H9 (cell line): ENCODE measurements around the gene MYO7B. TPM values are rescaled to one million over a fixed set of nuclear protein-coding genes. Genes with fewer than 3 reads are reported as not detected.

ENCODE experiments used
- DNase-seq: peaks from one replicate; pipeline ENCODE4 v3.0.0-alpha.2; 2017
- H2AFZ ChIP-seq: one replicate; pipeline ENCODE4 v1.6.1; 2013; ENCODE audit warnings: mild to moderate bottlenecking, low read length, control low read depth, moderate library complexity
- H2AK5ac ChIP-seq: 2 replicates; pipeline ENCODE4 v1.6.1; 2013; ENCODE audit warnings: low read length, control low read depth, mixed read lengths; ENCODE audit not compliant: insufficient read length
- H2BK120ac ChIP-seq: one replicate; pipeline ENCODE4 v1.6.1; 2013; ENCODE audit warnings: low read depth, mild to moderate bottlenecking, low read length, control low read depth, inconsistent platforms; ENCODE audit not compliant: poor library complexity, severe bottlenecking
- H2BK12ac ChIP-seq: 2 replicates; pipeline ENCODE4 v1.6.1; 2013; ENCODE audit warnings: low read length, control low read depth, mixed read lengths, low read depth; ENCODE audit not compliant: insufficient read length
- H2BK15ac ChIP-seq: 2 replicates; pipeline ENCODE4 v1.6.1; 2013; ENCODE audit warnings: low read depth, low read length, control low read depth
- H2BK20ac ChIP-seq: one replicate; pipeline ENCODE4 v1.6.1; 2013; ENCODE audit warnings: low read depth, mild to moderate bottlenecking, low read length, control low read depth, inconsistent platforms; ENCODE audit not compliant: poor library complexity, severe bottlenecking
- H2BK5ac ChIP-seq: 2 replicates; pipeline ENCODE4 v1.6.1; 2013; ENCODE audit warnings: low read length, control low read depth, mixed read lengths; ENCODE audit not compliant: insufficient read length
- H3K14ac ChIP-seq: 2 replicates; pipeline ENCODE4 v1.6.1; 2013; ENCODE audit warnings: low read length, control low read depth; ENCODE audit not compliant: insufficient read depth
- H3K18ac ChIP-seq: 2 replicates; pipeline ENCODE4 v1.6.1; 2013; ENCODE audit warnings: low read depth, mild to moderate bottlenecking, mixed read lengths, low read length, control low read depth; ENCODE audit not compliant: insufficient read length
- H3K23ac ChIP-seq: 2 replicates; pipeline ENCODE4 v1.6.1; 2013; ENCODE audit warnings: low read length, control low read depth, mixed read lengths, low read depth; ENCODE audit not compliant: insufficient read length
- H3K23me2 ChIP-seq: 2 replicates; pipeline ENCODE4 v1.6.1; 2013; ENCODE audit warnings: low read depth, mild to moderate bottlenecking, mixed read lengths, low read length, control low read depth; ENCODE audit not compliant: insufficient read length, poor library complexity, severe bottlenecking
- H3K27ac ChIP-seq: 2 replicates; pipeline ENCODE4 v1.5.1; 2013; ENCODE audit warnings: low read length, control low read depth, mixed read lengths, low read depth; ENCODE audit not compliant: insufficient read length
- H3K27me3 ChIP-seq: 2 replicates; pipeline ENCODE4 v1.6.1; 2013; ENCODE audit warnings: low read length, control low read depth, inconsistent platforms; ENCODE audit not compliant: insufficient read depth
- H3K4ac ChIP-seq: 2 replicates; pipeline ENCODE4 v1.6.1; 2013; ENCODE audit warnings: low read depth, mild to moderate bottlenecking, control low read depth, inconsistent platforms, low read length, moderate library complexity
- H3K4me1 ChIP-seq: 2 replicates; pipeline ENCODE4 v1.6.1; 2013; ENCODE audit warnings: low read length, control low read depth, inconsistent platforms; ENCODE audit not compliant: insufficient read depth
- H3K4me2 ChIP-seq: 2 replicates; pipeline ENCODE4 v1.6.1; 2013; ENCODE audit warnings: low read length, control low read depth, mixed read lengths; ENCODE audit not compliant: insufficient read length, insufficient read depth
- H3K56ac ChIP-seq: 2 replicates; pipeline ENCODE4 v1.6.1; 2013; ENCODE audit warnings: low read depth, mild to moderate bottlenecking, mixed read lengths, low read length, control low read depth; ENCODE audit not compliant: insufficient read length
- H3K79me1 ChIP-seq: 2 replicates; pipeline ENCODE4 v1.6.1; 2013; ENCODE audit warnings: low read depth, mild to moderate bottlenecking, moderate library complexity, low read length, control low read depth, inconsistent platforms; ENCODE audit not compliant: insufficient read depth, poor library complexity, severe bottlenecking
- H3K79me2 ChIP-seq: 2 replicates; pipeline ENCODE4 v1.6.1; 2013; ENCODE audit warnings: low read length, control low read depth, inconsistent platforms; ENCODE audit not compliant: insufficient read depth
- H3K9ac ChIP-seq: 2 replicates; pipeline ENCODE4 v1.6.1; 2013; ENCODE audit warnings: low read length, control low read depth, mixed read lengths; ENCODE audit not compliant: insufficient read length; ENCODE audit errors: extremely low read depth
- H3K9me3 ChIP-seq: one replicate; pipeline ENCODE4 v1.6.1; 2013; ENCODE audit warnings: low read depth, low read length, inconsistent platforms; ENCODE audit not compliant: control insufficient read depth
- H3T11ph ChIP-seq: one replicate; pipeline ENCODE4 v1.6.1; 2013; ENCODE audit warnings: mild to moderate bottlenecking, low read length, control low read depth, inconsistent platforms
- H4K20me1 ChIP-seq: one replicate; pipeline ENCODE4 v1.6.1; 2013; ENCODE audit not compliant: control insufficient read depth, insufficient read length, insufficient read depth
- H4K5ac ChIP-seq: 2 replicates; pipeline ENCODE4 v1.6.1; 2013; ENCODE audit warnings: low read depth, mild to moderate bottlenecking, mixed read lengths, low read length, control low read depth; ENCODE audit not compliant: insufficient read length
- H4K8ac ChIP-seq: replicated peaks from 2 replicates; pipeline ENCODE4 v1.6.1; 2013; ENCODE audit warnings: low read length, control low read depth, mixed read lengths, low read depth; ENCODE audit not compliant: insufficient read length
- H4K91ac ChIP-seq: 2 replicates; pipeline ENCODE4 v1.6.1; 2013; ENCODE audit warnings: low read depth, mild to moderate bottlenecking, moderate library complexity, mixed read lengths, low read length, control low read depth; ENCODE audit not compliant: insufficient read length
- H3K27ac Mint-ChIP-seq, 3 experiments: 2 replicates in 2 of 3; 3 replicates in 1 of 3; pipeline ENCODE4 v1.8.0; 2020 to 2021; ENCODE audit warnings: mixed read lengths in 3 of 3, mild to moderate bottlenecking in 1 of 3, moderate library complexity in 1 of 3
- H3K27me3 Mint-ChIP-seq: 2 replicates; pipeline ENCODE4 v1.8.0; 2021; ENCODE audit warnings: low read depth, mild to moderate bottlenecking, moderate library complexity, mixed read lengths
- H3K36me3 Mint-ChIP-seq, 3 experiments: 2 replicates in 2 of 3; 3 replicates in 1 of 3; pipeline ENCODE4 v1.8.0; 2020 to 2021; ENCODE audit warnings: low read depth in 3 of 3, mixed read lengths in 3 of 3; ENCODE audit not compliant: insufficient read depth in 1 of 3
- H3K4me1 Mint-ChIP-seq, 2 experiments: 2 replicates each; pipeline ENCODE4 v1.8.0; 2020; ENCODE audit warnings: mixed read lengths in 2 of 2
- H3K4me3 Mint-ChIP-seq, 2 experiments: 2 replicates in 1 of 2; 3 replicates in 1 of 2; pipeline ENCODE4 v1.8.0; 2020 to 2021; ENCODE audit warnings: mild to moderate bottlenecking in 2 of 2, mixed read lengths in 2 of 2, moderate library complexity in 1 of 2
- H3K9me3 Mint-ChIP-seq, 2 experiments: 2 replicates in 1 of 2; 3 replicates in 1 of 2; pipeline ENCODE4 v1.8.0; 2020; ENCODE audit warnings: mild to moderate bottlenecking in 2 of 2, mixed read lengths in 2 of 2, moderate library complexity in 1 of 2
- WGBS: extraction: QIAGEN DNeasy Blood & Tissue Kit; methylation state at CpG from one replicate; pipeline ENCODE4 v1.1.7; 2013; ENCODE audit warnings: missing lambda C conversion rate, low lambda C conversion rate, mixed read lengths; ENCODE audit not compliant: insufficient read length; ENCODE audit errors: extremely low coverage; 5-methylcytosine and 5-hydroxymethylcytosine counted together
- total RNA-seq: library from RNA; stranded (reverse); gene quantifications from 2 replicates; pipeline ENCODE4 v1.2.1, GENCODE V29; 2021
- TF ChIP-seq, protein P1 (sequence below): fragments of 200-600 bp; sonication (generic); conservative IDR thresholded peaks from 3 replicates; pipeline ENCODE4 v1.8.0; 2021; ENCODE audit warnings: antibody characterized with exemption, mild to moderate bottlenecking

The MYO7B gene
- total RNA-seq, 1 experiment from 2014 or later = not detected

DNA sequence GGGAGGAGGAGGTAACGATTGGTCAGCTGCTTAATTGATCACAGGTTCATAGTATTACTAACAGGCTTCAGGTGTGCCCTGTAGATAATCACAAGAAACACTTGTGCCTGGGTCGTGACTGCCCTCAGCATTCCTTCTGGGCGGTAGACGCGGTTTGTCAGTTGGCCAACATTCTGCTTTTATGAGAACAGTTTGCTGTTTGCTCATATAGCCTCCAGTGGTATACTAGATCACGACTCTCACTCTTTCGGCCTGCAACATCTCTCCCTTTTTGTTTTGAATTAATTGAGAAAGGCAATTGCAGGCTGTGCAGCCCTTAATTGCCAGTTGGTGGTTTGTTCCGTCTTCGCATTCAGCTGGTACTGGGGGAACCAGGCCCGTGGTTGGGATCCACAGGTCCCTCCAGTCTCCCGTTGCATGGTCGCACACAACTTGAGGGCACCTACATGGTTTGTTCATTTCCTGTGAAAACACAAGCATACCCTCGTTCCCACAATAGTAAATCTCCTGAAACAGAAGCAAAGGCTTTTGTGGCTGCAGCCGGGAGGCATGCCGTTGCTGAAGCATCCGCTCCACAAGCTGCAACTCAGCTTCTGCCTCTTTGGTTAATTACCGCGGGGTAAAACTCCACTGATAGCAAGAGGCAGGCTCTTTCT, 80.2 kb downstream of the MYO7B start:
- Histone ChIP-seq H3K4me2 (no peak overlapping the region), H3K79me2 (no peaks in the 10 kb centered on the region), H4K5ac (no peak overlapping the region), H3T11ph (no peak overlapping the region), H3K4ac (no peak overlapping the region), H4K8ac (no peak overlapping the region), H3K27ac (no peak overlapping the region), H3K9ac (no peak overlapping the region), H3K56ac (no peak overlapping the region), H2BK120ac (no peak overlapping the region), H3K23ac (no peak overlapping the region), H2AK5ac (no peak overlapping the region), H2BK15ac (no peak overlapping the region), H3K27me3 (no peaks in the 10 kb centered on the region), H2BK20ac (no peak overlapping the region), H2AFZ (no peak overlapping the region), H3K23me2 (no peaks in the 10 kb centered on the region), H3K9me3 (peaks cover 5% of the 10 kb centered on the region), H3K14ac (no peak overlapping the region), H4K91ac (no peak overlapping the region), H3K18ac (no peak overlapping the region), H2BK5ac (no peak overlapping the region), H3K4me1 (no peaks in the 10 kb centered on the region), H2BK12ac (no peak overlapping the region), H4K20me1 (no peaks in the 10 kb centered on the region), H3K79me1 (no peaks in the 10 kb centered on the region)
- peaks cover 11% of the 10 kb centered on the region for H3K27me3 Mint-ChIP-seq
- WGBS = no CpG with 5 or more reads among the region's 18 CpGs
- no peaks in the 10 kb centered on the region; a peak in 1 of 7 replicates for H3K36me3 Mint-ChIP-seq
- H3K9me3 Mint-ChIP-seq = peaks cover 6 to 10% of the 10 kb centered on the region in 2 experiments; a peak in 4 of 5 replicates
- TF ChIP-seq, protein P1, sequence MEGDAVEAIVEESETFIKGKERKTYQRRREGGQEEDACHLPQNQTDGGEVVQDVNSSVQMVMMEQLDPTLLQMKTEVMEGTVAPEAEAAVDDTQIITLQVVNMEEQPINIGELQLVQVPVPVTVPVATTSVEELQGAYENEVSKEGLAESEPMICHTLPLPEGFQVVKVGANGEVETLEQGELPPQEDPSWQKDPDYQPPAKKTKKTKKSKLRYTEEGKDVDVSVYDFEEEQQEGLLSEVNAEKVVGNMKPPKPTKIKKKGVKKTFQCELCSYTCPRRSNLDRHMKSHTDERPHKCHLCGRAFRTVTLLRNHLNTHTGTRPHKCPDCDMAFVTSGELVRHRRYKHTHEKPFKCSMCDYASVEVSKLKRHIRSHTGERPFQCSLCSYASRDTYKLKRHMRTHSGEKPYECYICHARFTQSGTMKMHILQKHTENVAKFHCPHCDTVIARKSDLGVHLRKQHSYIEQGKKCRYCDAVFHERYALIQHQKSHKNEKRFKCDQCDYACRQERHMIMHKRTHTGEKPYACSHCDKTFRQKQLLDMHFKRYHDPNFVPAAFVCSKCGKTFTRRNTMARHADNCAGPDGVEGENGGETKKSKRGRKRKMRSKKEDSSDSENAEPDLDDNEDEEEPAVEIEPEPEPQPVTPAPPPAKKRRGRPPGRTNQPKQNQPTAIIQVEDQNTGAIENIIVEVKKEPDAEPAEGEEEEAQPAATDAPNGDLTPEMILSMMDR = no peak
- DNase-seq = peak; percentile 13
- H3K4me3 Mint-ChIP-seq = no peak overlapping the region
- no peaks in the 10 kb centered on the region for H3K4me1 Mint-ChIP-seq
- no peak overlapping the region for H3K27ac Mint-ChIP-seq
